GM12873 (cell line): Measurements from ENCODE around the gene TCP1.

Experiments used
- TF ChIP-seq, protein P1 (sequence below): IDR thresholded peaks from 2 replicates; pipeline ENCODE4 v1.5.1; 2012; ENCODE audit warnings: low read depth, mild to moderate bottlenecking, moderate library complexity, low read length, control low read depth; ENCODE audit not compliant: insufficient read depth; ENCODE audit errors: missing control alignments

The TCP1 gene

GRCh38 chr6:159788276-159788675 lies 1.1 kb downstream of the TCP1 start:
- TF ChIP-seq, protein P1, sequence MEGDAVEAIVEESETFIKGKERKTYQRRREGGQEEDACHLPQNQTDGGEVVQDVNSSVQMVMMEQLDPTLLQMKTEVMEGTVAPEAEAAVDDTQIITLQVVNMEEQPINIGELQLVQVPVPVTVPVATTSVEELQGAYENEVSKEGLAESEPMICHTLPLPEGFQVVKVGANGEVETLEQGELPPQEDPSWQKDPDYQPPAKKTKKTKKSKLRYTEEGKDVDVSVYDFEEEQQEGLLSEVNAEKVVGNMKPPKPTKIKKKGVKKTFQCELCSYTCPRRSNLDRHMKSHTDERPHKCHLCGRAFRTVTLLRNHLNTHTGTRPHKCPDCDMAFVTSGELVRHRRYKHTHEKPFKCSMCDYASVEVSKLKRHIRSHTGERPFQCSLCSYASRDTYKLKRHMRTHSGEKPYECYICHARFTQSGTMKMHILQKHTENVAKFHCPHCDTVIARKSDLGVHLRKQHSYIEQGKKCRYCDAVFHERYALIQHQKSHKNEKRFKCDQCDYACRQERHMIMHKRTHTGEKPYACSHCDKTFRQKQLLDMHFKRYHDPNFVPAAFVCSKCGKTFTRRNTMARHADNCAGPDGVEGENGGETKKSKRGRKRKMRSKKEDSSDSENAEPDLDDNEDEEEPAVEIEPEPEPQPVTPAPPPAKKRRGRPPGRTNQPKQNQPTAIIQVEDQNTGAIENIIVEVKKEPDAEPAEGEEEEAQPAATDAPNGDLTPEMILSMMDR = no peak

DNA sequence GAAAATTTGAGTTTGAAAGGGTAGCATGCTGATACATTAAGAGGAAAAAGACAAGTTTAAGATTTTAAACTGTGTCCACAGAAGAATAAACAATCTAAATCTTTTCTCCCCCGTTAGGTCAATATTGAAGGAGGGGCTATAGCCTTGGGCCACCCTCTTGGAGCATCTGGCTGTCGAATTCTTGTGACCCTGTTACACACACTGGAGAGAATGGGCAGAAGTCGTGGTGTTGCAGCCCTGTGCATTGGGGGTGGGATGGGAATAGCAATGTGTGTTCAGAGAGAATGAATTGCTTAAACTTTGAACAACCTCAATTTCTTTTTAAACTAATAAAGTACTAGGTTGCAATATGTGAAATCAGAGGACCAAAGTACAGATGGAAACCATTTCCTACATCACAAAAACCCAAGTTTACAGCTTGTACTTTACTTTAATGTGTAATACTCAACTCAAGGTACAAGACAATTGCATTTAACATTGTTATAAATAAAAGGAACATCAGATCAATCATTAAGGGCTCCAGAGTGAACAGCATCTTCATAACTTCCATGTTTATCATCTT lies 10.8 kb downstream of the TCP1 start:
- TF ChIP-seq, protein P1 = no peak

GRCh38 chr6:159778131-159778530 lies 11.3 kb downstream of the TCP1 start:
- TF ChIP-seq, protein P1 = no peak

DNA sequence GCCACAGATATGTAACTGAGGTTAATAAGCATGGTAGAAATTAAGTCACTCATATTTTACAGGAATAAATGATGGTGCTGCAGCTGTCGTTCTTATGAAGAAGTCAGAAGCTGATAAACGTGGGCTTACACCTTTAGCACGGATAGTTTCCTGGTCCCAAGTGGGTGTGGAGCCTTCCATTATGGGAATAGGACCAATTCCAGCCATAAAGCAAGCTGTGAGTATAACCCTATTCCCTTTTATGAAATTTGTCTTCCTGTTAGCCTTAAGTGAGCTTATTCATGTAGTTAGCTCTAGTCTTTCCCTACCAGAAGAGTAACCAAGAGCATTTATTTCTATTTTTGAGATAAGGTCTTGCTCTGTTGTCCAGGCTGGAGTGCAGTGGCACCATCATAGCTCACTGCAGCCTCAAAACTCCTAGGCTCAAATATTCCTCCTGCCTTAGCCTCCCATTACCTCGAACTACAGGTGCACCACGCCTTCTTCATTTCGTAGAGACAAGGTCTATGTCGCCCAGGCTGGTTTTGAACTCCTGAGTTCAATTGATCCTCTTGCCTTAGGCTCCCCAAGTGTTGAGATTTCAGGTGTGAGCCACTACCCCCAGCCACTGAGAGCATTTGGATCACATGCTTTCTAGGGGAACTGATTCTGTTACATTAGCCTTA lies 12.0 kb downstream of the TCP1 start:
- TF ChIP-seq, protein P1 = no peak

- TF ChIP-seq, protein P1 = no peak
Measured at GRCh38 chr6:159772196-159772595, 17.2 kb downstream of the TCP1 start.

DNA sequence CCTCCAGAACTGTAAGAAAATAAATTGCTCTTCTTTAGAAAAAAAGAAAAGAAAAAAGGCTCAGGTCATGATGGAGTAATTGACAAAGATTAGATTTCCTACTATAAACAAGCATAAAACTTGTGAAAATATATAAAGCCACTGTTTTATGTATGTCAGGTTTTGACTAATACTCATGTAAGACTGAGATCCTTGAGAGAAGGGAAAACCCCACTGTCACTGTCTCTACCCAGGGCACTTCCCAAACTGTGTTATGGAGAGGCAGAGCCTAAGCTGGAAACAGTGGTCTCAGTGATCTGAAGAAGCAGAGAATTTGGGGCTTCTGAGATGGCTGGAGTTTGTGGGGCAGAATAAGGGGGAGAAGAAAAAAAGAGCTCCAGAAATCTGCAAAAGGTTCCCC lies 19.9 kb downstream of the TCP1 start:
- TF ChIP-seq, protein P1 = no peak

DNA sequence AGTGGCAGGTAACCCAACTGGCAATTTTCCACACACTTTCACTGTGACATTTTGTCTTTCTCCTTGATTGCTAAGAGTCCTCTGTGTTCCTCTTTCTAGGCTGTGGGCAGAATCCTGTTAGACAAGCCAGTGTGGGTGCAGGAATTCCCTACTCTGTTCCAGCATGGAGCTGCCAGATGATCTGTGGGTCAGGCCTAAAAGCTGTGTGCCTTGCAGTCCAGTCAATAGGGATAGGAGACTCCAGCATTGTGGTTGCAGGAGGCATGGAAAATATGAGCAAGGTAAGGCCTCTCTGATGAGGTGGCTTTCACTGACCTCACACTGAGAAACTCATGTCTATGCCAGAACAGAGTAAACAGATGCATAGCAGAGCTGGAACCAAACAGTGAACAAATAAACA lies 22.5 kb downstream of the TCP1 start:
- TF ChIP-seq, protein P1 = no peak
